ENCODE results near the gene USP32. TPM values are rescaled to one million over a fixed set of nuclear protein-coding genes. Genes with fewer than 3 reads are reported as not detected.

USP32 gene
- polyA plus RNA-seq, 1 donor = 23.8 TPM

DNA sequence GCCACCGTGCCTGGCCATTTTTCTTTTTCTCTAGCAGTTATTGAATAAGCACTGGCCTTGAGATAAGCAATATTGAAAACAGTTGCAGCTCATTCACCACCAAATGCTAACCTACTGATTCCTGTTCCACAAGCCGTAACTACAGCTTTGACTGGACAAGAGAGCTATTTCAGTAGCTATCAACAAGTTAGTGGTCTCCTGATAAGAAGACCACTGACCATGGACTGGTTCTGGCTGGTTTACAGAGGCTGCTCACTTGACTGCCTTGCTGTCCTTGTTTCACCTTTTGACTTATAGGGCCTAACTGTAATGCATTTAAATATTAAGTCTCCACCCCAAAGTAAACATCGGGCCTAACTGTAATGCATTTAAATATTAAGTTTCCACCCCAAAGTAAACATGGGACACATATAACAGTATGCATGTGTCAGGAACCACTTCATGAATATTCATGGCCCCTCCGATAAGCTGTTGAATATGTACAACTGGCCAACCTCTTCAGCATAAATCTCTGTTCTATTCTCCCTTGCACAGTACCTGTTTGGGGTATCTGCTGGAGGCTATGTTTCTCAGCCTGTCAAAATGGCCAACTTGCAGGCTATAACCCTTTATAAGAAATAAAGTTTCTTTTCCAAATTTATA is 94.1 kb downstream of the USP32 start:
- no peak for DNase-seq

DNA sequence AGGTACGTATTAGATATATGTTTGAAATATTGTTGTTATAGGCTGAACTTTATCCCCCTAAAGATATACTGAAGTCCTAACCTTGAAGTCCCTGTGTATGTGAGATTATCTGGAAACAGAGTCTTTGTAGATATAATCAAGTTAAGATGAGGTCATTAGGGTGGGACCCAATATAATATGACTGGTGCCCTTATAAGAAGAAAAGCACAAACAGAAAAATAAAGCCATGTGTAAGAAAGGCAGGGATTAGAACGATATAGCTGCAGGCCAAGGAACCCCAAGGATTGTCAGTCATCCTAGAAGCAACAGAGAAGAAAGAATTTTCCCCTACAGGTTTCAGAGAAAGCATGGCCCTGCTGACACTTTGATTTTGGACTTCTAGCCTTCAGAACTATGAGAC is 95.8 kb downstream of the USP32 start:
- DNase-seq = no peak

DNA sequence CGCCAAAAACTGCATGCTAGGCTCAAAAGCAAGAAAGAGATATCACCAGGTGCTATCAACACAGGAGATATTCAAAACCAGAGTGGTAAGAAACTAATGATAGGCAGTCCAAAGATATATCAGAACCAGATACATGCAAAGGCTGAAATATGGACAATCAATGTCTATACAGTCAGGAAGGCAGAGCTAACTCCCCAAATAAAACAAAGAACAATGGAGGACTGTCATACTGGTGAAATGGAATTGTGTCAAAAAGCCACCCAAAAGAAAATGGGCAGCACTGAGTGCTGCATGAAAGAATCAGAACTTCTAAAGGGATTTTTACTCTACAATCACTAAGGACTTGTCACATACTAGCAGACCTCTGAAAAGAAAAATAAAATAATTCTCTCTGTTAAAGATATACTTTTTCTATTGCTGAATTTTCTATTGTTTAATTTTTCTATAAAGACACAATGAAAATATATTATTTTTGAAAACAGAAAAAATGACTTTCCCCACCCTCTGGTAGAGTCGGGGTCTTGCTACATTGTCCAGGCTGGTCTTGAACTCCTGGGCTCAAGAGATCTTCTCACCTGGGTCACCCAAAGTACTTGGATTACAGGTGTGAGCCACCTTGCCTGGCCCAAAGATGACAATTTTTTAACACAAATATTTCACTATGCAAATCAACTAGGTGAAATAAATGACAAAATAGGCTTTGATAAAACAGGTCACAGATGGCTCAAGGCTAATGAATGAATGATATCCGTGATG is 98.2 kb downstream of the USP32 start:
- DNase-seq = no peak

DNA sequence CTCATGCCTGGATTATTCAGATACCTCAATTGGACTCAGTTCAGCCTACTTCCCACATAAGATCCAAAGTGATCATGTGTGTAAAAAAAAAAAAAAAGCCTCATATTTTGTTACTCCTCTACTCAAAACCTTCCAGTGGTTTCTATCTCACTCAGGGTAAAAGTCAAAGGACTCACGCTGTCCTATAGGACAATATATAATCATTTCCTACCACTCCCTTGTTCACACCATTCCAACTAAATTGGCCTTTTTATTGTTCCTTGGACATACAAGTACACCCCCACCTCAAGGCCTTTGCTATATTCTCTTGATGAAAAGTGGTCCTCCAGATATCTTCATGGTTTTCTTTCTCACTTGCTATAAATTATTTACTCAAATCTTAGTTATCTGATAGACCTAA is 99.2 kb downstream of the USP32 start:
- no peak for DNase-seq

DNA sequence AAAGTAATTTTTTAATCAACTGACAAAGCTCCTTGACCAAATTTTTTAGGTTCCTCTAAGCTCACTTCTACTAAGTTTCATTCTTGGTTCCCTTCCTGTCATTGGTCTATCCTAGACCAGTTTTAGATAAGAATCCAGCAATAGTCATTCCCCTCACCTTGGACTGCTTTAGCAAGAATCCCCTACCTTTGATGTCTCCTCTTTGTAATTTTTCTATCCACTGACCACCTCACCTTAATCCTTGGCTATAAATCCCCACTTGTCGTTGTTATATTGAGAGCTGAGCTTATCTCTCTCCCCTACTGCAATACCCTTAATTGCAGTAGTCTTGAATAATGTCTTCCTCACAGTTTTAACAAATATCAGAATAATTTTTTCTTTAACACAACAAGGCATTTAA is 107.2 kb downstream of the USP32 start:
- DNase-seq = no peak

DNA sequence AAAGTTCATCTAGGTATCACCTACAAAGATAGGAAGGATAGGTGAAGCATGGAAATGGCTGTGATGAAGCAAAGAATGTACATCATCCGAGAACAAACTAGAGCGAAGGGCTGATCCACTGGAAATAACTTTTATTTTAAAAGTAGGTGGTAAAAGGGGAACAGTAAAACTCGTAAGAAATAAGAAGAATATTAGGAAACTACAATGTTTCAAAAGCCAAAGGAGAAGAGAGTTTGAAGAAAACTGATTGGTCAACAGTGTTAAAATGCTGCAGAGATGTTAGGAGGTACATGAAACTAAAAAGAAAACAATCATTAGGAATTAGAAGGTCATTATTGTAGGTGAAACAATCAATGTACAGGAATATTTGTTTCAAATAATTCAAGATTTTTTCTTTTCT is 108.1 kb downstream of the USP32 start:
- DNase-seq = no peak

DNA sequence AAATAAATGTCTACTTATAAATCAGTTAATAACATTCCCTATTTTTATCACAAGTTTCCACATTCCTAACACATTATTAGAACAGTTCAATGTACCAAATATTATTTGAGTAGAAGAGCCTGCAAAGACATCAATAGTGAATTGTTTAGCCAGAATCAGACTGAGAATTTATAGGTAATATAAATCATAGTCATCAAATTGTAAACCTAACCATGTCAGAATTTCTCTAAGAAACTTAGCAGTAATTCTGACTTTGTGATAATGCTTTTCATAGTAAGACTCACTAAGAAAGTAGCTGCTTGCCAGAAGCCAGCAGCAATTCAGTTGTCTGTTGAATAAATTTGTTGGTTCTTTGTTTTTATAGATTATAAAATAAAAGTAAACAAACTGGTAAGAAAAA is 111.3 kb downstream of the USP32 start:
- DNase-seq = no peak

DNA sequence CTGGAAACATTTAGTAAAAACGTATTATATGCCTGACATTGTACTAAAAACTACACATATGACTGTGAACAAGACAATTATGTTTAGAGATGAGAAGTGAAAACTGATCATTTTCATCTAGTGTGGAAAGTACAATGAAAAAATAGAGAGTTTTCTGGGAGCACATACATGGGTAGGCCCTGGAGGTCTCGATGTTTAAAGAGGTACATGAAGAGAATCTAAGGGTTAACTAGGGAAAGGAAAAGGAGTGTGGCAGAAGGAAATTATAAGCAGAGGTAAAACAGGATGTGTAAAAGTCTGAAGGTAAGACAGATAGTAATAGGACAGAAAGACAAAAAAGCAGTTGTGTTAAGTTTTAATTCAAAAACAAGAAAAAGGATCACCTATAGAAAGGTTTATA is 113.7 kb downstream of the USP32 start:
- DNase-seq = no peak

DNA sequence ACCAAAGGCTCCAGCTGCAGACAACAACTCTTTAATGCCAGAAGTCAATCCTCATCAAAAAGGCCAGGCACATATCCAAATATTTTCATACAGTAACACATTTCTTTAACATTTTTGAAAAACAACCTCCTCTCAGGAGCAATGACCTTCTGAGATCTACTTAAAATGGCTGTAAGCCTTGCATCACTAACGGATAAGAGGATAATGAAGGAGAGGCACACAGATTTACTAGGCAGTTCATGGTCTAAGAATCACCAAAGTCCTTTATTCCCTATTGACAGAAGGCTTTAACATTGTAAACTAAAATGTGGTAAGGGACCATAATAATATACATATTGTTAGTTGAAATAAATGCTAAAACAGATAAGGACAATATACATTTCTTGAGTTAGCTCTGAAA is 114.7 kb downstream of the USP32 start:
- no peak for DNase-seq

DNA sequence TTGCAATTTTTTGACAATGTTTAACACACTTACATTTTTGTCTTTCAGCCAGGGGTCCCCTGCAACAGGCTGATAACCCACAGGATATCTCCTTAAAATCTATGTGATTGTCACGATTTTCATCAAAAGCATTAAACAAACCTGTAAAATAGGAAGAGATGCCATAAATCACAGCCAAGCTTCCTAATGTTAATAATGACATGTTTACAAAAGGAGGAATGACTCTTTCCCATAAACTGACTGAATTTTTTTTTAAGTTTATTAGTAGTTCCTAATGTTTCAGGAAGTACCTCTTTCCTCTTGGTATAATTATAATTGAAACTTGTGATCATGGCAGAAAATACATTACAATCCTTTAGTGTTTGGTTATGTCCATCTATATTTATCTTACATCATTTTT is 122.5 kb downstream of the USP32 start:
- no peak for DNase-seq

DNA sequence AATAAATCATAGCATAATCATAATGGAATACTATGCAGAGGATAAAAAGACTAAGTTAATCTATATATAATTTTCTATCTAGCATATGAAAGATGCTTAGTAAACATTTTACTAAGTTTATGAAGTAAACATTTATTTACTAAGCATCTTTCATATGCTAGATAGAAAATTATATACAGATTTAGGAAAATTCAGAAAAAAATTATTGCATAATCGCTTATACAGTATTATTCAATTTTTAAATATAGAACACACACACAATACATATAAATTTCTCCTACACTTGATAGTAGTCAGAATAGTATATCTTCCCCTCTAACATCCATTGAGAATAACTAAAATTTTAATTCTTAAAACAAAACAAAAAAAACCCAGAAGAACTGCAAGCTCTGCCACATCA is 131.4 kb downstream of the USP32 start:
- DNase-seq = no peak

DNA sequence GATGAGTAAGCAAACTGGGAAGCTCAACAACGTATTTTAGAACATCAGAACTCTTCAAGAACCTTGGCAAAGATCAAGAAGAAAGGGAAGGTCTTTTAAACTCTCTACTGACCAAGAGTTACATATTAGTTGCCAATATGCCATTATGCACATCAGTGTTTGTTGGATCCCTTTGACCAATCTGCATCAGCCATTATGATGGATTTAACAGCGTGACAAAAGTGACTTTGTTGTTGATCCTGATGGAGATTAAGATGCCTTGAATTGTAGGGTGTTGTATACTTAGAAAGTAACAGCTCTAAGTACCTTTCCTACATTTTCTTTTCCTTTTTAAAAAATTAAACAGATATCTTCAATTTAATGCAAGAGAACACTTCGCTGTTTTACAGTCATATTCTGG is 133.6 kb downstream of the USP32 start:
- DNase-seq = no peak

DNA sequence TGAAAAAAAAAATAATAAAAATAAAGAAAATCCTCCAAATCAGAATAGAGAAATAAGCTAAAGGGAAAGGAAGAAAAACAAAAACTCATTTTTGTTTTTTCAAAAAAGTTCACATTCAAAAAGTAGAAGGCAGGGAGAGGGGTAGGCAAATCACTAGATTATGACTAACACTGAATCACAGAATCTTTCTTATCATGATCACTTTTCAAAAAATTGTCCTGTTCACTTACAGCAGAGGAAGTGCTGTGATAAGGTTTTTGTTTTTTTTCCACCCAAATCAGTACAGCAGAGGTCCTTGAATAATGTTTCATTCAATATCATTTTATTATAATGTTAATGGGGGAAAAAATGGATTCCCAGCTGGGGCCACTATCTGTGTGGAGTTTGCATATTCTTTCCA is 135.8 kb downstream of the USP32 start:
- no peak for DNase-seq

DNA sequence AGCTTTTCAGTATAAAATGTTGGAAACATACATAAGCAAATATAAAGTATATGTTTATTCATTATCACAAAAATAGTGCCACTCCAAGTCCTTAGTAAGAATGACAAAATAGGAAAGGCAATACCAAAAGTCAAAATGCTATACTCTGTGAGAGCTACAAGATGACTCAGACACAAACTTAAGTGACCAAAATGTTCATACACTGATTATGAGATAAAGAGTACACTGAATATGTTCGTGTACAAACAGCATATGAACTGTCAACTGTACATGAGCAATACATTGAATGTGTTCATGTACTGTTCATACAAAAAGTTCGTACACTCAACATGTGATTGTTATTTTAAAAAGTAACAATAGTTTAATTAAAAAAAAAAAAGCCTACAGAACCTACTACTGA is 138.9 kb downstream of the USP32 start:
- no peak for DNase-seq

DNA sequence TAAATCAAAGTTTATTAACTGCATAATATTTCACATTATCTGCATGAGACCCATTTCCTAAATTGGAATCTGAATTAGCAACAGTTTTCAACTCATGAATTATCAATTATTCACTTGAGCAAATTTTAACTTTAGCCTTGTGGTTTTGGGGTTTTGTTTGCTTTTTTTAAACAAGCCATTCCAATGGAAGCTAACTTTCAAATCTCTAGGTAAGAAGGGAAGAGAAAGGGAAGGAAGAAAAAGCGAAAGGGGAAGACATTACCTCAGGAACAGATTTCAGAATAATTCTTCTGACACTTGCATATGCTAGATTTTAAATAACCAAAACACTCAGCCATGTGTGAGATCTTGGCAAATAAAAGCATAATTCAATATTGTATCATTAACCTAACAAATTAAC is 139.5 kb downstream of the USP32 start:
- DNase-seq = no peak

DNA sequence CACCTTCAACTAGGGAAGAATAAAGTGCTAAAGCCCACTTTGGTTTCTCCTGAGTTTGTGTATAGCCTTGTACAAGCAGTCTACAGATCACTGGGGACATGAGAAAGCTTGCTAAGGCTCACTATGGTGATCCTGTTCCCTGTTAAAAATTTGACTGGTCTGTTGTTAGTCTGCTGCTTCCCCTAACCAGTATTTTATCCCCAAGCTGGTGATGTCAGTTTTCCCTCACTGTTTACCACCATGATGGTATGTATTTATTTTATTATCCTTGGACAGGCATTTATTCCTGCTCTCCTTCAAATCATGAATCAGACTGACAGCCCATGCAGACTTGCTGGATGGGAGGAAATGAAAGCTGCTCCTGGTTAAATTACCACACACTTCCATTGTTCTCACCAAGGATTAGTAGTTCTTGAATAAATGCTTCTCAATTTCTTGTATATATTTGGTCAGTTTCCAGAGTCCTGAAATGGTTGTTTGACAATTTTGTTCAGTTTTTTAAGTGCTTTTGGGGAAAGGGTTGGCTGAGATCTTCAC is 142.6 kb downstream of the USP32 start:
- DNase-seq = no peak

DNA sequence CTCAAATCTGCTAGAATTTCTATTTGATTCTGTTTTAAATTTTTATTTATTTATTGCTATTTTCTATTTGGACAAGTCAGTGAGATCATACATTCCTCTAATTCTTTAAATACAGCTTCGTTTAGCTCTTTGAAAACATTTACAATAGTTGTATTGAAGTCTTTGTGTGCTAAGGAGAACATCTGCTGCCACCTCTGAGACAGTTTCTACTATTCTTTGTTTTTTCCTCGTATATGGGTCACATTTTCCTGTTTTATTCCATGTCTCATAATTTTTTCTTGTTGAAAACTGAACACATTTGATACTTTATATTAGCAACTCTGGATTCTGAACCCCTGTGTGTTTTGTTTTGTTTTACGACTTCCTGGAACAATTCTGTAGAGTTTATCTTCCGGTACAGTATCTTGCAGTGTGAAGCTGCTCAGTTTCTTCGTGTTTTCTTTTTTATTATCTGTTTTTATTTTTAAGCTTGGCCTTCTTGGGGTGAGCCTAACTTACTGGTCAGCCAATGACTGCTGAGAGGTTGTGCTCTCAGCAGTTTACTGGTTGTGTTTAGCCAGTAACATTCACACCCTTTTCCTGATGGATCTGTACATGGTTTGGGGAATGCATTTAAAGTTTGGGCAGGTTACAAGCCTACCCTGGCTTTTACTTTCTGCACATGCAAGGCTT is 143.2 kb downstream of the USP32 start:
- DNase-seq = no peak

DNA sequence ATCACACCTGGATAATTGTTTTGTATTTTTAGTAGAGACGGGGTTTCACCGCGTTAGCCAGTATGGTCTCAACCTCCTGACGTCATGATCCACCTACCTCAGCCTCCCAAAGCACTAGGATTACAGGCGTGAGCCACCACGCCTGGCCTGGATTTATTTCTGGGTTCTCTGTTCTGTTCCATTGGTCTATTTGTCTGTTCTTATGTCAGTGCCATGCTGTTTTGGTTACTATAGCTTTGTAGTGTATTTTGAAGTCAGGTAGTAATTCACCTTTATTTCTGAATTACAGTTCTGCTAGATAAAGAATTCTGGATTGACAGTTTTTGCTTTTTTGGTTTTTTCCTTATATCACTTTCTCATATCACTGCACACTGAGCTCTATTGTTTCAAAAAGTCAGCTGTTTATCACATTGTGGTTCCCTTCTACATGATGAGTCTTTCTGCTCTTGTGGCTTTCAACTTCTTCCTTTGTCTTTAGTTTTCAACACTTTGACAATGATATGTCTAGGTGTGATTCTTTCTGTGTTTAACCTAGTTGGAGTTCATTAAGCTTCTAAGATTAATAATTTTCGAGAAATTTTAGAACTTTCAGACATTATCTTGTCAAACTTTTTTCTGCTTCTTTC is 144.0 kb downstream of the USP32 start:
- no peak for DNase-seq

DNA sequence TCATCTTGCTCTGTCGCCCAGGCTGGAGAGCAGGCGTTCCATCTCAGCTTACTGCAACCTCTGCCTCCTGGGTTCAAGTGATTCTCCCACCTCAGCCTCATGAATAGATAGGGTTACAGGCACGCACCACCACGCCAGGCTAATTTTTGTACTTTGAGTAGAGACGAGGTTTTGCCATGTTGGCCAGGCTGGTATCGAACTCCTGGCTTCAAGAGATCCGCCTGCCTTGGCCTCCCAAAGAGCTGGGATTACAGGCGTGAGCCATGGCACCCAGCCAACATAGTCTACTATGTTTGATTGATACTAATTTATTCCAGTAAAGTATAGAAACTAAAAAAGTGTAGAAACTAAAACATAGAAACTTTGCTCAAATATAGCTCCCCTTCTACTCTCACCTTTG is 147.3 kb downstream of the USP32 start:
- DNase-seq = no peak

DNA sequence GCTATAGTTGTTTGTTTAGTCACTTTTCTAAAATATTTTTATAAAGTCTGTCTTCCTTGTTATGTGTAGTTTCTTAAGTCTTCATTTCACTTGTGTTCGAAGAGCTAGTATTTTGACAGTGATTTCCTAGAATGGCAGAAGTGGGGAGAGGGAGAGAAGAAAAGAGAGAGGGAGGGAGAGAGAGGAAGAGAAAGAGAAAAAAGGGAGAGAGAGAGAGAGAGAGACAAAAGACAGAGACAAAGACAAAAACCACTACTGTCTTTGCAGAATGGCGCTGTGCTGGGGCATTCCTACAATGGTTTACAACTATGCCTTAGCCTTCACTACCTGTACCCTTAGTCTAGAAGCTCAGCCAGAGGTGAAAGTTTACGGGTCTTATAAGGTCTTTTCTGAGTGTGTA is 151.6 kb downstream of the USP32 start:
- DNase-seq = no peak

DNA sequence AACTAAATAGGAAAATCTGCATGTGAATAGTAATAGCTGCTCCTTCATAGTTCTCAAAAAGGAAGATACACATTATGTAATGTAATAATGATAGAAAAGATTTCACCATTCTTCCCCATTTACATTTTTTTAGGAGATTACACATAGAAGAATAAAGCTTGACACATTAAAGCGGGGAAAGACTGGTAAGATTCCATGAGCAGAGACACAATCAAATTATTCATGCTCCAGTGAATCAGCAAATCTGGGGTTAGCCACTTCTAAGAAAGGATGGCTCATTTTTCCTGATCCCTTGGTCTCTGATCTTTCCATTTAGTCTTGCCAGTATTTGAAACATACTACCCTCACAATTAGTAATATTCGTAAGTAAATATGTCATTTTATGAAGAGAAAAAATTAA is 160.2 kb downstream of the USP32 start:
- DNase-seq = no peak

DNA sequence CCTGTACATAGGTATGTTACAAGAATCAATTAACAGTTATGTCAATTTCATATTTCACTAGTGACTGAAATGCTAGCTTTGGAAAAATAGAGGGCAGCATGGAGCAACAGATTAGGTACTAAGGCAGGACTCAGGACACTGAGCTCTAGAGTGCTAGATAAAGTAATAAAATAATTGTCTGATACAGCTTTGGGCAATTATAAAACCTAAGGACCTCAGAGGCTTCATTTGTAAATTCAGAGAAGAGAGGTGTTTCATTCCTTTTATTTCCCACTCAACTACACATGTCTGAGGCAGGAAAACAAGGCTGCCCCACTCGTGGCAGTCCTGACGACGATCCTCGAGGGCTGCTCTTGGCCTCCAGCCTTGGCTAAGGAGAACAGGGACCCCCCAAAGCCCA is 160.7 kb downstream of the USP32 start:
- peak; percentile 4 for DNase-seq

DNA sequence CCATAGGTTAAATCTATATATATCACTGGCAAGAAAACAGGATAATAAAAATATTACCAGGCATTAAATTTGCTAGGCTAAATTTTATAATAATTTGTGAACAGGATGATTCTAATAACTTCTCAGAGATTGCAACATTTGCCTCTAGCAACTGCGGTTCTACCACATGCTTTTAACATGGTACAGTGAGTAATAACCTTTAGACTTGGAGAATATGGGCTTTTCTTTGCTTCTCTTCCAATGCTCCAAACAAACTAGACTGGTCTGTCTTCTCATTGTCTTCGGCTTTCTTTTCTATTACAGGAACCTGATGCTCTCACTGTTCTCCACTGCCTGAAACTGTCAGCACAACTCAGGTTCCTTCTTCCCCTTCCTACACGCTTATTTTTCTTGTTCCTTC is 161.6 kb downstream of the USP32 start:
- DNase-seq = no peak
